GM23338 (cell line): ENCODE data around the gene ZNF385B. TPM values are rescaled to one million over a fixed set of nuclear protein-coding genes. Genes with fewer than 3 reads are reported as not detected.

Experiments
- ATAC-seq: fragments of 200-7000 bp; cut with Tn5 transposase; 3 replicates; pipeline ENCODE4 v1.9.1; 2020
- DNase-seq: peaks from one replicate; pipeline ENCODE4 v3.0.0-alpha.2; 2015; ENCODE audit warnings: low spot score
- H2AFZ ChIP-seq: fragments of 200-600 bp; sonication (generic); 2 replicates; pipeline ENCODE4 v1.8.0; 2016; ENCODE audit warnings: antibody characterized with exemption, mild to moderate bottlenecking, moderate library complexity
- H3F3A ChIP-seq: fragments of 200-600 bp; sonication (generic); replicated peaks from 2 replicates; pipeline ENCODE4 v1.8.0; 2017; ENCODE audit warnings: antibody characterized with exemption, mixed run types, low read depth
- H3K27ac ChIP-seq: fragments of 200-600 bp; sonication (generic); 2 replicates; pipeline ENCODE4 v1.6.1; 2016; ENCODE audit warnings: low read depth
- H3K27me3 ChIP-seq: fragments of 200-600 bp; sonication (generic); 2 replicates; pipeline ENCODE4 v1.8.0; 2016; ENCODE audit warnings: mild to moderate bottlenecking, mixed run types, moderate library complexity; ENCODE audit not compliant: insufficient read depth
- H3K36me3 ChIP-seq: fragments of 200-600 bp; sonication (generic); 2 replicates; pipeline ENCODE4 v1.8.0; 2016; ENCODE audit warnings: mild to moderate bottlenecking; ENCODE audit not compliant: insufficient read depth
- H3K4me1 ChIP-seq: fragments of 200-600 bp; sonication (generic); 2 replicates; pipeline ENCODE4 v1.8.0; 2016; ENCODE audit warnings: mild to moderate bottlenecking, moderate library complexity; ENCODE audit not compliant: insufficient read depth
- H3K4me2 ChIP-seq: fragments of 200-600 bp; sonication (generic); 2 replicates; pipeline ENCODE4 v1.7.1; 2017; ENCODE audit warnings: mixed run types
- H3K4me3 ChIP-seq: fragments of 200-600 bp; sonication (generic); 2 replicates; pipeline ENCODE4 v1.6.1; 2016; ENCODE audit warnings: mixed run types
- H3K79me2 ChIP-seq: fragments of 200-600 bp; sonication (generic); replicated peaks from 2 replicates; pipeline ENCODE4 v1.8.0; 2017; ENCODE audit warnings: mild to moderate bottlenecking; ENCODE audit not compliant: insufficient read depth
- H3K9me2 ChIP-seq: fragments of 200-600 bp; sonication (generic); 2 replicates; pipeline ENCODE4 v1.8.0; 2017; ENCODE audit not compliant: insufficient read depth
- H4K20me1 ChIP-seq: fragments of 200-600 bp; sonication (generic); replicated peaks from 2 replicates; pipeline ENCODE4 v1.8.0; 2017; ENCODE audit warnings: mild to moderate bottlenecking; ENCODE audit not compliant: insufficient read depth
- H3K27ac Mint-ChIP-seq: 2 replicates; pipeline ENCODE4 v1.8.0; 2020; ENCODE audit warnings: inconsistent platforms, mild to moderate bottlenecking, moderate library complexity, mixed read lengths
- H3K27me3 Mint-ChIP-seq: 3 replicates; pipeline ENCODE4 v1.8.0; 2022; ENCODE audit warnings: low read depth, mild to moderate bottlenecking, moderate library complexity, mixed read lengths, inconsistent platforms; ENCODE audit not compliant: insufficient read depth, poor library complexity
- H3K36me3 Mint-ChIP-seq: 3 replicates; pipeline ENCODE4 v1.8.0; 2021; ENCODE audit warnings: low read depth, mild to moderate bottlenecking, inconsistent platforms, moderate library complexity, mixed read lengths
- H3K4me1 Mint-ChIP-seq: 3 replicates; pipeline ENCODE4 v1.8.0; 2020; ENCODE audit warnings: mild to moderate bottlenecking, inconsistent platforms, mixed read lengths
- H3K4me3 Mint-ChIP-seq: 3 replicates; pipeline ENCODE4 v1.8.0; 2021; ENCODE audit warnings: moderate library complexity, mild to moderate bottlenecking, inconsistent platforms, mixed read lengths
- H3K9me3 Mint-ChIP-seq: 3 replicates; pipeline ENCODE4 v1.8.0; 2020; ENCODE audit warnings: moderate library complexity, mild to moderate bottlenecking, inconsistent platforms, mixed read lengths
- CREB1 ChIP-seq: fragments of 250-450 bp; sonication (Bioruptor Pico); IDR thresholded peaks from 2 replicates; pipeline ENCODE4 v1.5.0; 2020; ENCODE audit warnings: low read depth, mild to moderate bottlenecking, moderate library complexity
- EZH2 ChIP-seq: fragments of 200-600 bp; sonication (generic); IDR thresholded peaks from one replicate; pipeline ENCODE4 v1.8.0; 2017; ENCODE audit warnings: antibody characterized with exemption, mild to moderate bottlenecking, low read depth; ENCODE audit not compliant: unreplicated experiment
- EZH2phosphoT487 ChIP-seq: fragments of 200-600 bp; sonication (generic); IDR thresholded peaks from one replicate; pipeline ENCODE4 v1.8.1; 2018; ENCODE audit warnings: antibody characterized with exemption; ENCODE audit not compliant: unreplicated experiment
- JUNB ChIP-seq: IDR thresholded peaks from one replicate; pipeline ENCODE4 v1.6.1; 2016; ENCODE audit warnings: antibody characterized with exemption; ENCODE audit not compliant: unreplicated experiment
- NANOG ChIP-seq: IDR thresholded peaks from 2 replicates; pipeline ENCODE4 v1.6.1; 2016; ENCODE audit warnings: antibody characterized with exemption, borderline replicate concordance
- POLR2AphosphoS5 ChIP-seq: IDR thresholded peaks from 2 replicates; pipeline ENCODE4 v1.6.1; 2016; ENCODE audit warnings: antibody characterized with exemption, low read depth
- STAT1 ChIP-seq: IDR thresholded peaks from one replicate; pipeline ENCODE4 v1.6.1; 2016; ENCODE audit warnings: antibody characterized with exemption; ENCODE audit not compliant: unreplicated experiment
- ZNF114 ChIP-seq: fragments of 250-450 bp; sonication (Bioruptor Pico); IDR thresholded peaks from 2 replicates; pipeline ENCODE4 v1.5.0; 2020; ENCODE audit warnings: mild to moderate bottlenecking, moderate library complexity
- ZNF331 ChIP-seq: fragments of 250-450 bp; sonication (Bioruptor Pico); IDR thresholded peaks from 2 replicates; pipeline ENCODE4 v1.5.0; 2020; ENCODE audit warnings: low read depth, mild to moderate bottlenecking, moderate library complexity
- ZNF462 ChIP-seq: fragments of 250-450 bp; sonication (Bioruptor Pico); IDR thresholded peaks from 2 replicates; pipeline ENCODE4 v1.5.0; 2020; ENCODE audit warnings: mild to moderate bottlenecking, moderate library complexity
- polyA plus RNA-seq: library from polyadenylated mRNA; unstranded; fragments of >200 nt; fragmentation: Nextera tagmentation; extraction: Ambion mirVana; gene quantifications from 2 replicates; pipeline ENCODE4 v1.2.1, GENCODE V29; 2016
- total RNA-seq: library from RNA; depleted of rRNA; stranded (reverse); fragments of >200 nt; shearing (Covaris generic); gene quantifications from 2 replicates; pipeline ENCODE4 v1.2.3, GENCODE V29; 2014
- TF ChIP-seq, protein P1 (sequence below): IDR thresholded peaks from one replicate; pipeline ENCODE4 v1.6.1; 2018; ENCODE audit warnings: antibody characterized with exemption; ENCODE audit not compliant: unreplicated experiment
- TF ChIP-seq, protein P2 (sequence below), 2 experiments: fragments of 200-600 bp in 1 of 2; sonication (generic) in 1 of 2; conservative IDR thresholded peaks; 2 replicates each; pipeline versions ENCODE4 v1.5.1 to v1.6.1; 2016 to 2017; ENCODE audit warnings: antibody characterized with exemption in 2 of 2, low read depth in 2 of 2, mild to moderate bottlenecking in 2 of 2, moderate library complexity in 1 of 2
- TF ChIP-seq, protein P3 (sequence below): IDR thresholded peaks from 2 replicates; pipeline ENCODE4 v1.6.1; 2016; ENCODE audit warnings: antibody characterized with exemption

ZNF385B gene
- total and polyA plus RNA-seq, 2 experiments from 2014 or later: 1.5 to 4.6 TPM

DNA sequence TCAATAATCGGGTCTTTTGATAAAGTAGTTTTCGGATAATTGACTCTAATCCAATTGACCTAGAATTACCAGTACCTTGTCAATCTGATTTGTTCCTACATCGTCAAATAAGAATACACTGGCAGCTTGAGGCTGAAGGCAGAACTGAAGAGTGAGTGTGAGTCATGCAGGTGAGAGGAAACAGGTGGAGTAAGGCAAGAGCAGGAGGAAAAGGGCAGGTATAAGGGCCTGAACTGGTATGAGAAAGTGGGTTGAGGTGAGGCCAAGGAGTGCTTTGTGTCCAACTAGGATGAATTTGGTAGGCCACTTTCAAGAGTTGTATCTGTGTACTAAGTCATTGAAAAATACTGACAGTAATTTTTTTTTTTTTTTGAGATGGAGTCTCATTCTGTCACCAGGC is 186.0 kb downstream of the ZNF385B start:
- Mint-ChIP-seq H3K4me1 (no peaks in the 10 kb centered on the region; the same call in 2 of the 3 replicates), H3K27ac (no peak overlapping the region), H3K4me3 (no peak overlapping the region), H3K27me3 (no peaks in the 10 kb centered on the region), H3K9me3 (no peaks in the 10 kb centered on the region), H3K36me3 (no peaks in the 10 kb centered on the region)
- no peak overlapping the region for H3K27ac ChIP-seq
- no peak overlapping the region for H2AFZ ChIP-seq
- no peak for ATAC-seq
- no peaks in the 10 kb centered on the region for H3F3A ChIP-seq
- no peaks in the 10 kb centered on the region for H4K20me1 ChIP-seq
- no peak overlapping the region for H3K4me3 ChIP-seq
- TF ChIP-seq CREB1 (CRISPR knock-in tag) (no peak), ZNF114 (CRISPR knock-in tag) (no peak), POLR2AphosphoS5 (no peak), ZNF331 (CRISPR knock-in tag) (no peak), JUNB (no peak), EZH2phosphoT487 (no peak), EZH2 (no peak), NANOG (no peak), ZNF462 (CRISPR knock-in tag) (no peak), STAT1 (no peak)
- TF ChIP-seq, protein P1, sequence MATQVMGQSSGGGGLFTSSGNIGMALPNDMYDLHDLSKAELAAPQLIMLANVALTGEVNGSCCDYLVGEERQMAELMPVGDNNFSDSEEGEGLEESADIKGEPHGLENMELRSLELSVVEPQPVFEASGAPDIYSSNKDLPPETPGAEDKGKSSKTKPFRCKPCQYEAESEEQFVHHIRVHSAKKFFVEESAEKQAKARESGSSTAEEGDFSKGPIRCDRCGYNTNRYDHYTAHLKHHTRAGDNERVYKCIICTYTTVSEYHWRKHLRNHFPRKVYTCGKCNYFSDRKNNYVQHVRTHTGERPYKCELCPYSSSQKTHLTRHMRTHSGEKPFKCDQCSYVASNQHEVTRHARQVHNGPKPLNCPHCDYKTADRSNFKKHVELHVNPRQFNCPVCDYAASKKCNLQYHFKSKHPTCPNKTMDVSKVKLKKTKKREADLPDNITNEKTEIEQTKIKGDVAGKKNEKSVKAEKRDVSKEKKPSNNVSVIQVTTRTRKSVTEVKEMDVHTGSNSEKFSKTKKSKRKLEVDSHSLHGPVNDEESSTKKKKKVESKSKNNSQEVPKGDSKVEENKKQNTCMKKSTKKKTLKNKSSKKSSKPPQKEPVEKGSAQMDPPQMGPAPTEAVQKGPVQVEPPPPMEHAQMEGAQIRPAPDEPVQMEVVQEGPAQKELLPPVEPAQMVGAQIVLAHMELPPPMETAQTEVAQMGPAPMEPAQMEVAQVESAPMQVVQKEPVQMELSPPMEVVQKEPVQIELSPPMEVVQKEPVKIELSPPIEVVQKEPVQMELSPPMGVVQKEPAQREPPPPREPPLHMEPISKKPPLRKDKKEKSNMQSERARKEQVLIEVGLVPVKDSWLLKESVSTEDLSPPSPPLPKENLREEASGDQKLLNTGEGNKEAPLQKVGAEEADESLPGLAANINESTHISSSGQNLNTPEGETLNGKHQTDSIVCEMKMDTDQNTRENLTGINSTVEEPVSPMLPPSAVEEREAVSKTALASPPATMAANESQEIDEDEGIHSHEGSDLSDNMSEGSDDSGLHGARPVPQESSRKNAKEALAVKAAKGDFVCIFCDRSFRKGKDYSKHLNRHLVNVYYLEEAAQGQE: no peak
- TF ChIP-seq, protein P2, sequence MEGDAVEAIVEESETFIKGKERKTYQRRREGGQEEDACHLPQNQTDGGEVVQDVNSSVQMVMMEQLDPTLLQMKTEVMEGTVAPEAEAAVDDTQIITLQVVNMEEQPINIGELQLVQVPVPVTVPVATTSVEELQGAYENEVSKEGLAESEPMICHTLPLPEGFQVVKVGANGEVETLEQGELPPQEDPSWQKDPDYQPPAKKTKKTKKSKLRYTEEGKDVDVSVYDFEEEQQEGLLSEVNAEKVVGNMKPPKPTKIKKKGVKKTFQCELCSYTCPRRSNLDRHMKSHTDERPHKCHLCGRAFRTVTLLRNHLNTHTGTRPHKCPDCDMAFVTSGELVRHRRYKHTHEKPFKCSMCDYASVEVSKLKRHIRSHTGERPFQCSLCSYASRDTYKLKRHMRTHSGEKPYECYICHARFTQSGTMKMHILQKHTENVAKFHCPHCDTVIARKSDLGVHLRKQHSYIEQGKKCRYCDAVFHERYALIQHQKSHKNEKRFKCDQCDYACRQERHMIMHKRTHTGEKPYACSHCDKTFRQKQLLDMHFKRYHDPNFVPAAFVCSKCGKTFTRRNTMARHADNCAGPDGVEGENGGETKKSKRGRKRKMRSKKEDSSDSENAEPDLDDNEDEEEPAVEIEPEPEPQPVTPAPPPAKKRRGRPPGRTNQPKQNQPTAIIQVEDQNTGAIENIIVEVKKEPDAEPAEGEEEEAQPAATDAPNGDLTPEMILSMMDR (conservative IDR thresholded peaks at IDR 0.05; ENCODE audit: low read depth in 2 of 2): no peak
- TF ChIP-seq, protein P3, sequence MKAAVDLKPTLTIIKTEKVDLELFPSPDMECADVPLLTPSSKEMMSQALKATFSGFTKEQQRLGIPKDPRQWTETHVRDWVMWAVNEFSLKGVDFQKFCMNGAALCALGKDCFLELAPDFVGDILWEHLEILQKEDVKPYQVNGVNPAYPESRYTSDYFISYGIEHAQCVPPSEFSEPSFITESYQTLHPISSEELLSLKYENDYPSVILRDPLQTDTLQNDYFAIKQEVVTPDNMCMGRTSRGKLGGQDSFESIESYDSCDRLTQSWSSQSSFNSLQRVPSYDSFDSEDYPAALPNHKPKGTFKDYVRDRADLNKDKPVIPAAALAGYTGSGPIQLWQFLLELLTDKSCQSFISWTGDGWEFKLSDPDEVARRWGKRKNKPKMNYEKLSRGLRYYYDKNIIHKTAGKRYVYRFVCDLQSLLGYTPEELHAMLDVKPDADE: no peak
- H3K4me1 ChIP-seq: no peaks in the 10 kb centered on the region
- no peaks in the 10 kb centered on the region for H3K9me2 ChIP-seq
- no peak overlapping the region for H3K4me2 ChIP-seq
- H3K79me2 ChIP-seq: no peaks in the 10 kb centered on the region
- no peaks in the 10 kb centered on the region for H3K36me3 ChIP-seq
- no peaks in the 10 kb centered on the region for H3K27me3 ChIP-seq
- DNase-seq: no peak
